B cell (primary cell): ENCODE measurements around the gene CNGA1. TPM values are rescaled to one million over a fixed set of nuclear protein-coding genes. Genes with fewer than 3 reads are reported as not detected.

Experiments used
- ATAC-seq: fragments of 200-7000 bp; cut with Tn5 transposase; one replicate; pipeline ENCODE4 v1.10.0; 2021; ENCODE audit warnings: low read depth, mild to moderate bottlenecking, moderate number of reproducible peaks, moderate library complexity
- CTCF ChIA-PET: fragments of 350-600 bp; sonication (Branson Sonifier 250); formaldehyde crosslinking; loops from one replicate; lab custom pipeline; 2021; ENCODE audit warnings: antibody characterized with exemption, inconsistent platforms; lab: Charles Lee
- POLR2A ChIA-PET: fragments of 350-600 bp; sonication (Branson Sonifier 250); formaldehyde crosslinking; loops from one replicate; lab custom pipeline; 2021; ENCODE audit warnings: antibody characterized with exemption; lab: Charles Lee
- DNase-seq: peaks from one replicate; pipeline ENCODE4 v3.0.0; 2013
- H2AFZ ChIP-seq: 2 replicates; pipeline ENCODE4 v1.6.1; 2012; ENCODE audit warnings: mild to moderate bottlenecking, low read depth, low read length; ENCODE audit not compliant: insufficient read depth, poor library complexity, severe bottlenecking
- H3K27ac ChIP-seq, 2 donors: 1 replicate in 1 of 2; 2 replicates in 1 of 2; pipeline ENCODE4 v1.5.1; 2012 to 2013; ENCODE audit warnings: low read length in 2 of 2, mild to moderate bottlenecking in 2 of 2, moderate library complexity in 1 of 2
- H3K27me3 ChIP-seq, 4 experiments: fragments of 200-600 bp in 1 of 4; sonication (generic) in 1 of 4; replicated peaks in 1 of 4; 1 replicate in 2 of 4; 2 replicates in 2 of 4; pipeline versions ENCODE4 v1.6.1 to v1.7.0; 2013 to 2016; ENCODE audit warnings: low read length in 3 of 4, mild to moderate bottlenecking in 2 of 4, mixed read lengths in 1 of 4, moderate library complexity in 1 of 4; ENCODE audit not compliant: insufficient read depth in 4 of 4, control insufficient read depth in 3 of 4; ENCODE audit errors: control extremely low read depth in 1 of 4
- H3K36me3 ChIP-seq, 2 experiments: replicated peaks in 1 of 2; 1 replicate in 1 of 2; 2 replicates in 1 of 2; pipeline versions ENCODE4 v1.6.1 to v1.7.1; 2013; ENCODE audit warnings: low read length in 1 of 2; ENCODE audit not compliant: insufficient read depth in 2 of 2, control insufficient read depth in 1 of 2; ENCODE audit errors: control extremely low read depth in 1 of 2, extremely low read depth in 1 of 2
- H3K4me1 ChIP-seq, 2 donors: fragments of 200-600 bp in 1 of 2; sonication (generic) in 1 of 2; 1 replicate in 1 of 2; 2 replicates in 1 of 2; pipeline versions ENCODE4 v1.5.1 to v1.6.1; 2013 to 2017; ENCODE audit warnings: low read length in 2 of 2; ENCODE audit not compliant: control insufficient read depth in 2 of 2, insufficient read depth in 2 of 2
- H3K4me2 ChIP-seq: replicated peaks from 2 replicates; pipeline ENCODE3; 2012; ENCODE audit warnings: mild to moderate bottlenecking, low read depth, low read length; ENCODE audit not compliant: poor library complexity, severe bottlenecking
- H3K4me3 ChIP-seq, 5 experiments: fragments of 200-600 bp in 1 of 5; sonication (generic) in 1 of 5; 1 replicate in 3 of 5; 2 replicates in 2 of 5; pipeline versions ENCODE4 v1.5.1 to v1.7.0; 2011 to 2016; ENCODE audit warnings: low read length in 4 of 5, mild to moderate bottlenecking in 4 of 5, low read depth in 2 of 5, control low read depth in 1 of 5, moderate library complexity in 1 of 5; ENCODE audit not compliant: insufficient read depth in 1 of 5; ENCODE audit errors: control extremely low read depth in 1 of 5, extremely low read depth in 1 of 5
- H3K79me2 ChIP-seq: fragments of 200-600 bp; sonication (generic); one replicate; pipeline ENCODE4 v1.6.0; 2016; ENCODE audit warnings: low read length; ENCODE audit not compliant: control insufficient read depth, insufficient read depth
- H3K9ac ChIP-seq: fragments of 200-600 bp; sonication (generic); 2 replicates; pipeline ENCODE4 v1.6.1; 2017; ENCODE audit warnings: mild to moderate bottlenecking, low read length, moderate library complexity
- H3K9me3 ChIP-seq, 3 donors: one replicate each; pipeline versions ENCODE4 v1.6.1 to v1.7.1; 2013; ENCODE audit warnings: low read length in 2 of 3; ENCODE audit not compliant: control insufficient read depth in 2 of 3, insufficient read depth in 1 of 3; ENCODE audit errors: control extremely low read depth in 1 of 3
- H4K20me1 ChIP-seq: 2 replicates; pipeline ENCODE4 v1.6.0; 2012; ENCODE audit warnings: mild to moderate bottlenecking, low read length; ENCODE audit not compliant: insufficient read depth, control insufficient read depth, poor library complexity, severe bottlenecking
- H3K27ac Mint-ChIP-seq: one replicate; pipeline ENCODE4 v1.8.0; 2021; ENCODE audit warnings: mixed read lengths
- H3K27me3 Mint-ChIP-seq: one replicate; pipeline ENCODE4 v1.8.0; 2021; ENCODE audit warnings: mixed read lengths
- H3K4me1 Mint-ChIP-seq: one replicate; pipeline ENCODE4 v1.8.0; 2021; ENCODE audit warnings: mixed read lengths
- H3K4me3 Mint-ChIP-seq: one replicate; pipeline ENCODE4 v1.8.0; 2021; ENCODE audit warnings: mixed read lengths
- H3K9me3 Mint-ChIP-seq: one replicate; pipeline ENCODE4 v1.8.0; 2022; ENCODE audit warnings: mixed read lengths; ENCODE audit not compliant: insufficient read depth
- EZH2 ChIP-seq: IDR thresholded peaks from 2 replicates; pipeline ENCODE4 v1.6.1; 2012; ENCODE audit warnings: borderline replicate concordance, low read depth, mild to moderate bottlenecking, moderate library complexity, low read length; ENCODE audit not compliant: insufficient read depth, poor library complexity, severe bottlenecking
- WGBS: methylation state at CpG from one replicate; pipeline ENCODE4 v1.1.5; 2013; ENCODE audit warnings: missing lambda C conversion rate; ENCODE audit not compliant: insufficient coverage; 5-methylcytosine and 5-hydroxymethylcytosine counted together
- intact Hi-C: fragments of 100-400 bp; cut with micrococcal nuclease; formaldehyde crosslinking; loops from one replicate; pipeline ENCODE4 v1.10.0; 2022
- polyA plus RNA-seq: library from polyadenylated mRNA; depleted of rRNA; stranded (reverse); fragments of >200 nt; gene quantifications from 2 replicates; pipeline ENCODE4 v1.2.3, GENCODE V29; 2012
- total RNA-seq, 2 donors: library from RNA; stranded (reverse); fragments of 120-200 nt in 1 of 2; gene quantifications; 1 replicate in 1 of 2; 2 replicates in 1 of 2; pipeline versions ENCODE4 v1.2.3 to v1.2.4, GENCODE V29; 2013 to 2022
- TF ChIP-seq, protein P1 (sequence below): fragments of 200-600 bp; IDR thresholded peaks from one replicate; pipeline ENCODE4 v1.8.0; 2022; ENCODE audit warnings: antibody characterized with exemption, mild to moderate bottlenecking

CNGA1 gene
- total and polyA plus RNA-seq, 2 donors (not counting 1 experiment from before 2014, with no cell fraction given), result not detected

DNA sequence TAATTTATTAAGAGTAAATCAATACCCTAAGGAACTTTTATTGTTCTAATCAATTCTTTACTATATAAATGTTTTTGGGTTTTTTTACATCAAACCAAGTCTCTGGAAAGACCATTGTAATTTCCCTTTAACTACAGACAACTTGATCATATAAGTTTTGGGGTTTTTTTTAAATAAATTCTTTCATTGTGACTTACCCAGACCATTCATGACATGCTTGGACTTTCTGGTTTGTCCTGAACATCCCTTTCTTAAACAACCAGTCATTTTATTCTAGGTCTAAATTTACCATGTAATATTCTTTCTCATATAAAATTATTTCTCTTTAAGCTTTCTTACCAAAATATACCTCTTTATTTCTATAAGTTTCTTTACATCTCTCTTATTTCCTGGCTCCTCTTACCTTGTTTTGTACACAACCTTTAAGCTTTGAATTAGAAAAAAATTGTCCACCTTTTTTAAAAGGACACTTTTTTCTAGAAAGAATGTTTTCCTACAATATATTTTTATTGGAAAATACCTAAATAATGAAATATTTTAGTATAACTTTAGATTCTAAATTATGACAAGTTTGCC lies 8.4 kb downstream of the CNGA1 start:
- Histone ChIP-seq H3K9me3 (peaks cover 3 to 19% (median 8%) of the 10 kb centered on the region in 3 donors), H3K4me3 (no peak overlapping the region), H4K20me1 (no peaks in the 10 kb centered on the region), H2AFZ (no peak overlapping the region), H3K27ac (no peak overlapping the region), H3K9ac (no peak overlapping the region), H3K4me2 (no peak overlapping the region), H3K79me2 (no peaks in the 10 kb centered on the region), H3K27me3 (peaks cover 0 to 8% (median 4%) of the 10 kb centered on the region in 4 experiments), H3K4me1 (no peaks in the 10 kb centered on the region), H3K36me3 (no peaks in the 10 kb centered on the region)
- peaks cover 3% of the 10 kb centered on the region for H3K9me3 Mint-ChIP-seq
- DNase-seq (no peak), ATAC-seq (no peak)
- POLR2A ChIA-PET, result no interaction called here
- H3K27me3 Mint-ChIP-seq, result peaks cover 17% of the 10 kb centered on the region
- intact Hi-C loops, result no loop called here
- H3K4me1 Mint-ChIP-seq, result no peaks in the 10 kb centered on the region
- no peak for TF ChIP-seq EZH2
- TF ChIP-seq, protein P1, sequence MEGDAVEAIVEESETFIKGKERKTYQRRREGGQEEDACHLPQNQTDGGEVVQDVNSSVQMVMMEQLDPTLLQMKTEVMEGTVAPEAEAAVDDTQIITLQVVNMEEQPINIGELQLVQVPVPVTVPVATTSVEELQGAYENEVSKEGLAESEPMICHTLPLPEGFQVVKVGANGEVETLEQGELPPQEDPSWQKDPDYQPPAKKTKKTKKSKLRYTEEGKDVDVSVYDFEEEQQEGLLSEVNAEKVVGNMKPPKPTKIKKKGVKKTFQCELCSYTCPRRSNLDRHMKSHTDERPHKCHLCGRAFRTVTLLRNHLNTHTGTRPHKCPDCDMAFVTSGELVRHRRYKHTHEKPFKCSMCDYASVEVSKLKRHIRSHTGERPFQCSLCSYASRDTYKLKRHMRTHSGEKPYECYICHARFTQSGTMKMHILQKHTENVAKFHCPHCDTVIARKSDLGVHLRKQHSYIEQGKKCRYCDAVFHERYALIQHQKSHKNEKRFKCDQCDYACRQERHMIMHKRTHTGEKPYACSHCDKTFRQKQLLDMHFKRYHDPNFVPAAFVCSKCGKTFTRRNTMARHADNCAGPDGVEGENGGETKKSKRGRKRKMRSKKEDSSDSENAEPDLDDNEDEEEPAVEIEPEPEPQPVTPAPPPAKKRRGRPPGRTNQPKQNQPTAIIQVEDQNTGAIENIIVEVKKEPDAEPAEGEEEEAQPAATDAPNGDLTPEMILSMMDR, result no peak
- no peak overlapping the region for H3K27ac Mint-ChIP-seq
- CTCF ChIA-PET, result interaction anchor here (2.7 kb wide), 1 partner anchor 25 kb away, joined by 9 read pairs; no protein-coding TSS in a partner anchor
- no peak overlapping the region for H3K4me3 Mint-ChIP-seq

DNA sequence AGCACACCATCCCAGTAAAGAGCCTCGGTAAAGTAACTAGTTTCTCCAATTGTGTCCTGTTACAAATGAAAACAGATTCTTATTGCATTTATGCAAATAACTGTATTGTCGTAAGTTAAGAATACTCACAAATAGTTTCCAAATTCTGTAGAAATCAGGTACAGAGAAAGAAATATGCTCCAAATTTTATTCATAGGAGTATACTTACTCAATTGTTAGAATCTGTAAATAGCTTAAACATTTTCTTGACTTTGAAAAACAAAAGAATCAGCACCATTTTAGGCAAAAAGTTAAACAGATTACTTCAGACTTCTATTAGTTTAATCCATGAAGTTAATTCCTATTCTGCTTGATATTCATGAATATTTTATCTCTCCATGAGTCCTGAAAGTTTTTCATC lies 10.7 kb downstream of the CNGA1 start:
- no CpG with 5 or more reads among the region's 2 CpGs for WGBS
- H3K27ac Mint-ChIP-seq, result no peak overlapping the region
- Histone ChIP-seq H3K4me3 (no peak overlapping the region), H3K27me3 (peaks cover 0 to 3% (median 0%) of the 10 kb centered on the region in 4 experiments), H2AFZ (no peak overlapping the region), H3K9ac (no peak overlapping the region), H3K79me2 (no peaks in the 10 kb centered on the region), H3K4me1 (no peaks in the 10 kb centered on the region), H3K4me2 (no peak overlapping the region), H3K27ac (no peak overlapping the region), H4K20me1 (no peaks in the 10 kb centered on the region), H3K36me3 (no peaks in the 10 kb centered on the region), H3K9me3 (peaks cover 3 to 19% (median 8%) of the 10 kb centered on the region in 3 donors)
- TF ChIP-seq EZH2, result no peak
- TF ChIP-seq, protein P1, result no peak
- peaks cover 4% of the 10 kb centered on the region for H3K27me3 Mint-ChIP-seq
- H3K4me3 Mint-ChIP-seq, result no peak overlapping the region
- peaks cover 3% of the 10 kb centered on the region for H3K9me3 Mint-ChIP-seq
- ATAC-seq (no peak), DNase-seq (no peak)
- H3K4me1 Mint-ChIP-seq, result no peaks in the 10 kb centered on the region
- ChIA-PET POLR2A (no interaction called here), CTCF (interaction anchor here (8.5 kb wide), 1 partner anchor 84 kb away, joined by 218 read pairs; no protein-coding TSS in a partner anchor)
- intact Hi-C loops, result no loop called here
